H1 (cell line): Measurements from ENCODE around the gene ERICH2. TPM values are rescaled to one million over a fixed set of nuclear protein-coding genes. Genes with fewer than 3 reads are reported as not detected.

ENCODE experiments used
- CTCF ChIA-PET: fragments of 300-600 bp; sonication (Branson Sonifier 250); formaldehyde crosslinking; loops from one replicate; lab custom pipeline; 2021; ENCODE audit not compliant: partially characterized antibody; lab: Charles Lee
- POLR2A ChIA-PET: fragments of 300-600 bp; sonication (Branson Sonifier 250); formaldehyde crosslinking; loops from one replicate; lab custom pipeline; 2021; ENCODE audit warnings: inconsistent platforms; ENCODE audit not compliant: partially characterized antibody; lab: Charles Lee
- DNase-seq, 2 experiments: peaks; one replicate each; pipeline versions ENCODE4 v3.0.0 to v3.0.0-alpha.2; 2010 to 2022; ENCODE audit warnings: low spot score in 2 of 2, low read depth in 1 of 2, mixed read lengths in 1 of 2
- FAIRE-seq: peaks from 2 replicates; lab custom pipeline; 2011; peaks lifted over from hg19 to GRCh38; lab: Jason Lieb, UNC
- H2AFZ ChIP-seq: 2 replicates; pipeline ENCODE4 v1.8.1; 2012; ENCODE audit warnings: low read length, inconsistent platforms
- H2AK5ac ChIP-seq: 2 replicates; pipeline ENCODE4 v1.6.1; 2013; ENCODE audit warnings: low read depth, low read length
- H2BK120ac ChIP-seq: replicated peaks from 2 replicates; pipeline ENCODE3; 2013; ENCODE audit warnings: low read depth, low read length, inconsistent platforms
- H2BK12ac ChIP-seq: 2 replicates; pipeline ENCODE4 v1.6.1; 2013; ENCODE audit warnings: low read depth, low read length
- H2BK15ac ChIP-seq: 2 replicates; pipeline ENCODE4 v1.6.1; 2013; ENCODE audit warnings: low read length
- H2BK20ac ChIP-seq: 2 replicates; pipeline ENCODE4 v1.6.1; 2013; ENCODE audit warnings: low read length
- H2BK5ac ChIP-seq: 2 replicates; pipeline ENCODE4 v1.6.1; 2013; ENCODE audit warnings: low read depth, low read length
- H3K14ac ChIP-seq: 2 replicates; pipeline ENCODE4 v1.6.1; 2013; ENCODE audit warnings: inconsistent platforms; ENCODE audit not compliant: insufficient read length
- H3K18ac ChIP-seq: 2 replicates; pipeline ENCODE4 v1.6.1; 2013; ENCODE audit warnings: low read length; ENCODE audit errors: extremely low read depth
- H3K23ac ChIP-seq: 2 replicates; pipeline ENCODE4 v1.6.1; 2013; ENCODE audit warnings: inconsistent platforms; ENCODE audit not compliant: insufficient read length
- H3K23me2 ChIP-seq: 2 replicates; pipeline ENCODE4 v1.6.1; 2013; ENCODE audit warnings: low read depth, low read length
- H3K27ac ChIP-seq: 2 replicates; pipeline ENCODE4 v1.6.1; 2011; ENCODE audit warnings: low read depth, low read length, inconsistent platforms
- H3K27me3 ChIP-seq, 4 experiments: replicated peaks in 1 of 4; 1 replicate in 1 of 4; 2 replicates in 3 of 4; pipeline versions ENCODE4 v1.6.1 to v1.8.1; 2011 to 2013; ENCODE audit warnings: low read length in 3 of 4, mild to moderate bottlenecking in 3 of 4, inconsistent platforms in 2 of 4, mixed read lengths in 2 of 4, moderate library complexity in 1 of 4; ENCODE audit not compliant: control insufficient read depth in 3 of 4, insufficient read depth in 3 of 4; ENCODE audit errors: extremely low read depth in 1 of 4
- H3K36me3 ChIP-seq, 4 experiments: 2 replicates each; pipeline versions ENCODE4 v1.6.1 to v1.8.1; 2011 to 2013; ENCODE audit warnings: mild to moderate bottlenecking in 4 of 4, low read length in 3 of 4, moderate library complexity in 2 of 4, control low read depth in 1 of 4, inconsistent platforms in 1 of 4; ENCODE audit not compliant: insufficient read depth in 4 of 4, control insufficient read depth in 2 of 4
- H3K4ac ChIP-seq: replicated peaks from 2 replicates; pipeline ENCODE3; 2013; ENCODE audit warnings: low read length, low read depth, mixed read lengths, inconsistent platforms; ENCODE audit not compliant: insufficient read length
- H3K4me1 ChIP-seq, 4 experiments: replicated peaks in 1 of 4; 1 replicate in 1 of 4; 2 replicates in 3 of 4; pipeline versions ENCODE4 v1.6.1 to v1.8.1; 2011 to 2013; ENCODE audit warnings: low read length in 3 of 4, inconsistent platforms in 2 of 4, mixed read lengths in 1 of 4; ENCODE audit not compliant: insufficient read depth in 4 of 4, control insufficient read depth in 3 of 4
- H3K4me2 ChIP-seq, 2 experiments: 2 replicates each; pipeline versions ENCODE4 v1.6.1 to v1.8.1; 2011 to 2013; ENCODE audit warnings: low read depth in 2 of 2, low read length in 2 of 2, control low read depth in 1 of 2, inconsistent platforms in 1 of 2, mild to moderate bottlenecking in 1 of 2; ENCODE audit not compliant: insufficient read depth in 1 of 2
- H3K4me3 ChIP-seq, 4 experiments: fragments of 200-600, 300-600 bp in 1 of 4; sonication (generic), shearing (Covaris generic), sonication (Bioruptor Twin) in 1 of 4; 2 replicates each; pipeline versions ENCODE4 v1.5.1 to v1.8.1; 2011 to 2016; ENCODE audit warnings: low read length in 4 of 4, low read depth in 3 of 4, control low read depth in 2 of 4, inconsistent platforms in 2 of 4, mild to moderate bottlenecking in 2 of 4, mixed read lengths in 1 of 4, moderate library complexity in 1 of 4; ENCODE audit not compliant: insufficient read depth in 2 of 4; ENCODE audit errors: extremely low read depth in 1 of 4
- H3K56ac ChIP-seq: replicated peaks from 2 replicates; pipeline ENCODE3; 2013; ENCODE audit warnings: low read depth, mild to moderate bottlenecking, mixed read lengths, low read length, inconsistent platforms; ENCODE audit not compliant: insufficient read length
- H3K79me1 ChIP-seq: 2 replicates; pipeline ENCODE4 v1.6.1; 2013; ENCODE audit warnings: low read depth, low read length, control low read depth
- H3K79me2 ChIP-seq, 2 experiments: 2 replicates each; pipeline versions ENCODE4 v1.6.1 to v1.8.1; 2012 to 2013; ENCODE audit warnings: low read length in 2 of 2, mild to moderate bottlenecking in 2 of 2, inconsistent platforms in 1 of 2; ENCODE audit not compliant: insufficient read depth in 2 of 2, control insufficient read depth in 1 of 2
- H3K9ac ChIP-seq, 4 experiments: replicated peaks in 1 of 4; 1 replicate in 1 of 4; 2 replicates in 3 of 4; pipeline versions ENCODE4 v1.6.1 to v1.8.1; 2011 to 2013; ENCODE audit warnings: low read depth in 3 of 4, low read length in 3 of 4, control low read depth in 2 of 4, mild to moderate bottlenecking in 2 of 4, moderate library complexity in 2 of 4, inconsistent platforms in 1 of 4; ENCODE audit errors: extremely low read depth in 1 of 4
- H3K9me3 ChIP-seq, 2 experiments: 2 replicates each; pipeline versions ENCODE4 v1.6.1 to v1.8.1; 2012 to 2013; ENCODE audit warnings: mild to moderate bottlenecking in 2 of 2, moderate library complexity in 2 of 2, control low read depth in 1 of 2, inconsistent platforms in 1 of 2, low read depth in 1 of 2, low read length in 1 of 2, mixed read lengths in 1 of 2; ENCODE audit not compliant: insufficient read depth in 2 of 2
- H4K20me1 ChIP-seq, 2 experiments: replicated peaks in 1 of 2; 2 replicates each; pipeline versions ENCODE3 to v1.8.1; 2011 to 2013; ENCODE audit warnings: inconsistent platforms in 2 of 2, low read length in 2 of 2, mild to moderate bottlenecking in 1 of 2; ENCODE audit not compliant: insufficient read depth in 2 of 2, control insufficient read depth in 1 of 2
- H4K5ac ChIP-seq: 2 replicates; pipeline ENCODE4 v1.6.1; 2013; ENCODE audit warnings: low read length, low read depth, mixed read lengths, inconsistent platforms; ENCODE audit not compliant: insufficient read length
- H4K8ac ChIP-seq: 2 replicates; pipeline ENCODE4 v1.8.0; 2013; ENCODE audit warnings: mild to moderate bottlenecking, moderate library complexity, low read length, inconsistent platforms; ENCODE audit not compliant: insufficient read depth; ENCODE audit errors: extremely low read depth
- H4K91ac ChIP-seq: replicated peaks from 2 replicates; pipeline ENCODE3; 2013; ENCODE audit warnings: low read length, mixed read lengths, inconsistent platforms; ENCODE audit not compliant: insufficient read length
- BCL11A ChIP-seq, 2 experiments: IDR thresholded peaks; one replicate each; pipeline ENCODE4 v1.6.1; 2011; ENCODE audit warnings: low read depth in 2 of 2, low read length in 2 of 2, mild to moderate bottlenecking in 2 of 2
- BRCA1 ChIP-seq: IDR thresholded peaks from 2 replicates; pipeline ENCODE4 v1.6.1; 2012; ENCODE audit warnings: low read depth, low read length, improper control_type of control experiment
- CBX5 ChIP-seq: fragments of 300-800, 300-1000 bp; sonication (generic); IDR thresholded peaks from 2 replicates; pipeline ENCODE4 v1.7.1; 2016; ENCODE audit warnings: antibody characterized with exemption, low read length, low read depth
- CBX8 ChIP-seq: fragments of 300-800, 300-1000 bp; sonication (generic); IDR thresholded peaks from 2 replicates; pipeline ENCODE4 v1.7.1; 2016; ENCODE audit warnings: low read depth, low read length, borderline replicate concordance
- CEBPB ChIP-seq: IDR thresholded peaks from 2 replicates; pipeline ENCODE4 v1.6.1; 2012; ENCODE audit warnings: low read depth, low read length
- CREB1 ChIP-seq: IDR thresholded peaks from 2 replicates; pipeline ENCODE4 v1.6.1; 2012; ENCODE audit warnings: inconsistent platforms
- JUND ChIP-seq: IDR thresholded peaks from 2 replicates; pipeline ENCODE4 v1.6.1; 2011; ENCODE audit warnings: mild to moderate bottlenecking, improper control_type of control experiment, low read length
- KDM1A ChIP-seq: fragments of 200-600, 300-600 bp; sonication (generic); IDR thresholded peaks from 2 replicates; pipeline ENCODE4 v1.7.1; 2016; ENCODE audit warnings: mild to moderate bottlenecking, low read length, borderline replicate concordance
- KDM4A ChIP-seq: IDR thresholded peaks from one replicate; pipeline ENCODE4 v1.7.1; 2012; ENCODE audit warnings: low read depth, mild to moderate bottlenecking, moderate library complexity, low read length, inconsistent platforms; ENCODE audit not compliant: severe bottlenecking
- MAX ChIP-seq: IDR thresholded peaks from 2 replicates; pipeline ENCODE4 v1.6.1; 2012; ENCODE audit warnings: inconsistent platforms
- NRF1 ChIP-seq: IDR thresholded peaks from 2 replicates; pipeline ENCODE4 v1.6.1; 2011; ENCODE audit warnings: mild to moderate bottlenecking, low read depth, low read length, improper control_type of control experiment
- POLR2A ChIP-seq, 2 experiments: IDR thresholded peaks; 1 replicate in 1 of 2; 2 replicates in 1 of 2; pipeline ENCODE4 v1.6.1; 2011; ENCODE audit warnings: low read depth in 2 of 2, low read length in 2 of 2, mild to moderate bottlenecking in 2 of 2; ENCODE audit errors: control extremely low read depth in 1 of 2
- RXRA ChIP-seq: IDR thresholded peaks from 2 replicates; pipeline ENCODE4 v1.6.1; 2011; ENCODE audit warnings: low read depth, mild to moderate bottlenecking, low read length, moderate library complexity; ENCODE audit not compliant: insufficient read depth
- SAP30 ChIP-seq: fragments of 300-600 bp; sonication (generic); IDR thresholded peaks from 2 replicates; pipeline ENCODE4 v1.7.1; 2012; ENCODE audit warnings: low read length, moderate library complexity, mild to moderate bottlenecking, inconsistent platforms; ENCODE audit not compliant: insufficient read depth, insufficient replicate concordance
- SP1 ChIP-seq: IDR thresholded peaks from 2 replicates; pipeline ENCODE4 v1.6.1; 2011; ENCODE audit warnings: low read depth, low read length
- WGBS, 2 experiments: shearing (Covaris generic) in 1 of 2; methylation state at CpG; one replicate each; pipeline versions ENCODE4 v1.1.6 to v1.1.7; 2013 to 2015; ENCODE audit warnings: low lambda C conversion rate in 2 of 2, mixed read lengths in 2 of 2, inconsistent platforms in 1 of 2, low coverage in 1 of 2, missing lambda C conversion rate in 1 of 2; ENCODE audit not compliant: insufficient replicate concordance in 2 of 2, insufficient coverage in 1 of 2, insufficient read length in 1 of 2; ENCODE audit errors: extremely low coverage in 1 of 2, missing lambda C conversion rate in 1 of 2; 5-methylcytosine and 5-hydroxymethylcytosine counted together
- polyA plus RNA-seq, 7 experiments: library from polyadenylated mRNA; depleted of rRNA in 3 of 7; stranded (reverse) in 5 of 7; unstranded in 2 of 7; fragments of >200 nt in 5 of 7; fragments of 200-250 nt in 2 of 7; gene quantifications; 1 replicate in 5 of 7; 2 replicates in 1 of 7; 4 replicates in 1 of 7; pipeline versions ENCODE4 v1.2.1 to v1.2.3, GENCODE V29; 2011 to 2013; ENCODE audit warnings: missing spikeins in 2 of 7, mixed read lengths in 2 of 7
- total RNA-seq: library from RNA; stranded (reverse); fragmentation: NEBNext Ultra II Directional; extraction: Animal tissue kit (Norgen Biotek cat#: 25700); gene quantifications from 2 replicates; pipeline ENCODE4 v1.2.1, GENCODE V29; 2021

ERICH2 gene
- total and polyA plus RNA-seq, 2 of the 8 experiments (the other 6 are each of a cell fraction or from before 2014, with no cell fraction given) = 0.20 to 2.1 TPM

- Histone ChIP-seq H3K4me3 (no peak overlapping the region), H3K56ac (no peak overlapping the region), H4K8ac (no peak overlapping the region), H4K20me1 (no peaks in the 10 kb centered on the region), H3K79me1 (no peaks in the 10 kb centered on the region), H3K14ac (no peak overlapping the region), H3K4me1 (no peaks in the 10 kb centered on the region; a peak in 1 of 7 replicates), H4K5ac (no peak overlapping the region), H3K18ac (no peak overlapping the region), H3K23me2 (no peaks in the 10 kb centered on the region), H4K91ac (no peak overlapping the region), H3K36me3 (no peaks in the 10 kb centered on the region), H3K27me3 (no peaks in the 10 kb centered on the region), H2AFZ (no peak overlapping the region), H3K9ac (no peak overlapping the region), H3K4me2 (no peak overlapping the region), H3K79me2 (no peaks in the 10 kb centered on the region), H2BK15ac (no peak overlapping the region), H3K4ac (no peak overlapping the region), H3K9me3 (no peaks in the 10 kb centered on the region), H2BK20ac (no peak overlapping the region), H2BK12ac (no peak overlapping the region), H3K23ac (no peak overlapping the region), H3K27ac (no peak overlapping the region), H2BK5ac (no peak overlapping the region), H2AK5ac (no peak overlapping the region), H2BK120ac (no peak overlapping the region)
- ChIA-PET POLR2A (no interaction called here), CTCF (interaction anchor here (0.6 to 0.8 kb wide), 2 partner anchors 295 to 370 kb away, joined by 3 to 4 read pairs; no protein-coding TSS in a partner anchor)
- WGBS, 2 experiments = 90% methylated on average over 1 of the region's 1 CpG; no CpG with 5 or more reads in 1 of the 2 experiments
- no peak for FAIRE-seq
- no peak for TF ChIP-seq CREB1
- TF ChIP-seq CBX8 = no peak
- TF ChIP-seq SAP30 = no peak
- TF ChIP-seq NRF1 = no peak
- TF ChIP-seq JUND = no peak
- TF ChIP-seq POLR2A (IDR thresholded peaks at IDR 0.05; ENCODE audit: control extremely low read depth in 1 of 2, low read depth in 2 of 2, low read length in 2 of 2) = no peak
- no peak for TF ChIP-seq KDM4A
- no peak for TF ChIP-seq BCL11A (IDR thresholded peaks at IDR 0.05; ENCODE audit: low read depth in 2 of 2, low read length in 2 of 2)
- TF ChIP-seq SP1 = no peak
- TF ChIP-seq KDM1A = no peak
- TF ChIP-seq CEBPB = no peak
- no peak for TF ChIP-seq MAX
- TF ChIP-seq CBX5 = no peak
- no peak for TF ChIP-seq RXRA
- no peak for TF ChIP-seq BRCA1
- no peak for DNase-seq
These were observed 9.1 kb downstream of the ERICH2 start for GRCh38 chr2:170779304-170779703.
